Transverse colon (tissue), 4 donors: ENCODE results near the gene CHST11. TPM values are rescaled to one million over a fixed set of nuclear protein-coding genes. Genes with fewer than 3 reads are reported as not detected.

Experiments used
- DNase-seq: peaks from one replicate; pipeline ENCODE4 v3.0.0-alpha.2; 2019
- H3K27ac ChIP-seq, 4 donors: fragments of 200-600 bp; sonication (generic); 2 replicates each; pipeline ENCODE4 v1.5.1; 2016 to 2018; ENCODE audit warnings: inconsistent platforms in 4 of 4
- H3K27me3 ChIP-seq: fragments of 200-600 bp; sonication (generic); 2 replicates; pipeline ENCODE4 v1.5.1; 2017; ENCODE audit warnings: inconsistent platforms
- H3K36me3 ChIP-seq, 4 donors: fragments of 200-600 bp; sonication (generic); 2 replicates each; pipeline ENCODE4 v1.5.1; 2017 to 2019; ENCODE audit warnings: inconsistent platforms in 4 of 4
- H3K4me1 ChIP-seq, 4 donors: fragments of 200-600 bp; sonication (generic); 2 replicates each; pipeline ENCODE4 v1.5.1; 2017 to 2020; ENCODE audit warnings: inconsistent platforms in 4 of 4
- H3K4me3 ChIP-seq, 4 donors: fragments of 200-600 bp; sonication (generic); 1 replicate in 1 of 4; 2 replicates in 3 of 4; pipeline versions ENCODE4 v1.5.1 to v1.6.1; 2017 to 2019; ENCODE audit warnings: inconsistent platforms in 4 of 4
- H3K9me3 ChIP-seq, 2 donors: fragments of 200-600 bp; sonication (generic); 2 replicates each; pipeline ENCODE4 v1.5.1; 2017 to 2019; ENCODE audit warnings: inconsistent platforms in 2 of 2
- EP300 ChIP-seq: sonication (generic); formaldehyde crosslinking; IDR thresholded peaks from one replicate; pipeline ENCODE4 v1.6.1; 2017; ENCODE audit warnings: antibody characterized with exemption, low read depth
- POLR2A ChIP-seq: fragments of 450-650 bp; IDR thresholded peaks from one replicate; pipeline ENCODE4 v1.6.1; 2016; ENCODE audit warnings: antibody characterized with exemption, mild to moderate bottlenecking, moderate library complexity
- POLR2AphosphoS5 ChIP-seq, 3 donors: sonication (generic); formaldehyde crosslinking; IDR thresholded peaks; one replicate each; pipeline ENCODE4 v1.6.1; 2016; ENCODE audit warnings: antibody characterized with exemption in 3 of 3
- WGBS, 2 donors: methylation state at CpG; one replicate each; pipeline ENCODE4 v1.1.5; 2018; ENCODE audit warnings: low coverage in 1 of 2; 5-methylcytosine and 5-hydroxymethylcytosine counted together
- in situ Hi-C, 4 donors: fragments of 200-750 bp; cut with MboI; loops; one replicate each; pipeline versions ENCODE4 v1.15.0 to v1.15.1; 2017; ENCODE audit warnings: low sequenced_read_pairs in 3 of 4, low pct_ligation_motif_present in 1 of 4, low pct_unique_long_range_greater_than_20kb in 1 of 4
- intact Hi-C: fragments of 100-400 bp; cut with DNase I; formaldehyde crosslinking; loops from one replicate; pipeline ENCODE4 v1.15.1; 2023; ENCODE audit warnings: low total_unique reads
- total RNA-seq, 4 donors: library from RNA; depleted of rRNA; stranded (reverse); fragments of >200 nt; gene quantifications; one replicate each; pipeline ENCODE4 v1.1.0, GENCODE V29; 2016
- TF ChIP-seq, protein P1 (sequence below), 5 experiments: fragments of 200-600 bp in 3 of 5; fragments of 450-650 bp in 2 of 5; sonication (generic) in 3 of 5; IDR thresholded peaks; 1 replicate in 2 of 5; 2 replicates in 3 of 5; pipeline ENCODE4 v1.5.1; 2016 to 2017; ENCODE audit warnings: antibody characterized with exemption in 5 of 5, inconsistent platforms in 3 of 5, mild to moderate bottlenecking in 2 of 5, moderate library complexity in 1 of 5

Gene CHST11
- total RNA-seq, 4 donors from 2014 or later: 4.2 to 123 (median 31.5) TPM

GRCh38 chr12:104529130-104529874 lies 72.6 kb downstream of the CHST11 start:
- Histone ChIP-seq H3K9me3 (no peaks in the 10 kb centered on the region), H3K27me3 (no peaks in the 10 kb centered on the region), H3K4me3 (no peak overlapping the region), H3K36me3 (no peaks in the 10 kb centered on the region), H3K27ac (no peak overlapping the region), H3K4me1 (peaks cover 0 to 16% (median 0%) of the 10 kb centered on the region in 4 donors)
- DNase-seq: no peak
- WGBS, 2 donors: 51 to 92% methylated on average over 2 to 3 of the region's 3 CpGs
- in situ Hi-C loops: no loop called here
- intact Hi-C loops: no loop called here
- TF ChIP-seq, protein P1, sequence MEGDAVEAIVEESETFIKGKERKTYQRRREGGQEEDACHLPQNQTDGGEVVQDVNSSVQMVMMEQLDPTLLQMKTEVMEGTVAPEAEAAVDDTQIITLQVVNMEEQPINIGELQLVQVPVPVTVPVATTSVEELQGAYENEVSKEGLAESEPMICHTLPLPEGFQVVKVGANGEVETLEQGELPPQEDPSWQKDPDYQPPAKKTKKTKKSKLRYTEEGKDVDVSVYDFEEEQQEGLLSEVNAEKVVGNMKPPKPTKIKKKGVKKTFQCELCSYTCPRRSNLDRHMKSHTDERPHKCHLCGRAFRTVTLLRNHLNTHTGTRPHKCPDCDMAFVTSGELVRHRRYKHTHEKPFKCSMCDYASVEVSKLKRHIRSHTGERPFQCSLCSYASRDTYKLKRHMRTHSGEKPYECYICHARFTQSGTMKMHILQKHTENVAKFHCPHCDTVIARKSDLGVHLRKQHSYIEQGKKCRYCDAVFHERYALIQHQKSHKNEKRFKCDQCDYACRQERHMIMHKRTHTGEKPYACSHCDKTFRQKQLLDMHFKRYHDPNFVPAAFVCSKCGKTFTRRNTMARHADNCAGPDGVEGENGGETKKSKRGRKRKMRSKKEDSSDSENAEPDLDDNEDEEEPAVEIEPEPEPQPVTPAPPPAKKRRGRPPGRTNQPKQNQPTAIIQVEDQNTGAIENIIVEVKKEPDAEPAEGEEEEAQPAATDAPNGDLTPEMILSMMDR (IDR thresholded peaks at IDR 0.05): no peak
- TF ChIP-seq POLR2AphosphoS5 (IDR thresholded peaks at IDR 0.05) (no peak), POLR2A (no peak), EP300 (no peak)

GRCh38 chr12:104532636-104533035 lies 75.9 kb downstream of the CHST11 start:
- peaks cover 0 to 7% (median 0%) of the 10 kb centered on the region in 4 donors for H3K4me1 ChIP-seq
- H3K4me3 ChIP-seq: no peak overlapping the region
- H3K9me3 ChIP-seq: no peaks in the 10 kb centered on the region
- H3K27me3 ChIP-seq: no peaks in the 10 kb centered on the region
- in situ Hi-C loops (no loop called here), intact Hi-C loops (no loop called here)
- H3K36me3 ChIP-seq: no peaks in the 10 kb centered on the region
- no peak overlapping the region for H3K27ac ChIP-seq
- 50 to 71% methylated on average over 1 to 2 of the region's 2 CpGs for WGBS, 2 donors
- TF ChIP-seq, protein P1 (IDR thresholded peaks at IDR 0.05): no peak
- no peak for TF ChIP-seq EP300
- no peak for TF ChIP-seq POLR2A
- no peak for TF ChIP-seq POLR2AphosphoS5 (IDR thresholded peaks at IDR 0.05)
- no peak for DNase-seq

- TF ChIP-seq, protein P1 (IDR thresholded peaks at IDR 0.05): no peak
- no peak for TF ChIP-seq POLR2AphosphoS5 (IDR thresholded peaks at IDR 0.05)
- no peak for TF ChIP-seq POLR2A
- TF ChIP-seq EP300: no peak
- 70 to 81% methylated on average over 2 of the region's 2 CpGs for WGBS, 2 donors
- Histone ChIP-seq H3K4me3 (no peak overlapping the region), H3K27me3 (no peaks in the 10 kb centered on the region), H3K4me1 (peaks cover 0 to 7% (median 0%) of the 10 kb centered on the region in 4 donors), H3K27ac (no peak overlapping the region), H3K9me3 (no peaks in the 10 kb centered on the region), H3K36me3 (no peaks in the 10 kb centered on the region)
- DNase-seq: no peak
- intact Hi-C loops: no loop called here
- in situ Hi-C loops: no loop called here
Observed at GRCh38 chr12:104533134-104533533, 76.4 kb downstream of the CHST11 start.

DNA sequence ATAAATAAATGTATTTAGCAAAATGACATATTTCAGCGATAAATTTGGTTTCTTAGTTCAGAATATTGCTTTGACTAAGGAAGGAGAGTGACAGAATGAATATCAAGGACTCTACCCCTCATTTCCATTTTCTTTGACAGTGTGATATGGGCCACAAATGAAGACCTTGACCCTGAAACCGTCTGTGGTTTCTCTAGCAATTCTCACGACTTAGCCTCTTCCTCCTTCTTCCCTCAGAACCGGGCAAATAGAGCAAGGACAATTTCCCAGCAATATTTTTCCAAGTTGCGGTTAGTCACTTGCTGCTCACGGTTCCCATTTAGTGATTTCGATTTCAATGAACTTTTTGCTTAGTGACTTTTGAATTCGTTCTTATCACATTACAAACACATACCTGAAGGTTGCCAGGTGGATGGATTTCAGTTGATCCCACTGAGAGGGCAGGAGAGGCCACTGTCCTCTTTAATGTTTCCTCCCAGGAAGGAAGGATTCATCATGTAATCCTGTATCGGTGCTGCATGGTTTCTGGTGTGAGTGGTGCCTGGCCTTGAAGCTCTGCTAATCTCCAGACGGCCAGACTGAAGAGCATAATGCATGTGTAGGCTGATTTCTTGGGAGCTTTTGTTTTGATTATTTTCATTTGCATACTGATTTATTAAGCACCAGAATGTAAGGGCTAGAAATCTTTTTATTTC lies 77.6 kb downstream of the CHST11 start:
- Histone ChIP-seq H3K9me3 (no peaks in the 10 kb centered on the region), H3K27me3 (no peaks in the 10 kb centered on the region), H3K36me3 (no peaks in the 10 kb centered on the region), H3K27ac (no peak overlapping the region), H3K4me3 (no peak overlapping the region), H3K4me1 (peaks cover 0 to 7% (median 0%) of the 10 kb centered on the region in 4 donors)
- no peak for TF ChIP-seq EP300
- WGBS, 2 donors: 39 to 48% methylated on average over 4 to 10 of the region's 10 CpGs
- no peak for DNase-seq
- intact Hi-C loops (no loop called here), in situ Hi-C loops (no loop called here)
